Activated T-cell treated with anti-CD3 and anti-CD28 coated beads for 48 hours (primary cell): ENCODE measurements around the gene UQCC3.
A peak's percentile ranks its signal among the peaks of the same experiment; 100 is the strongest.
"Not testable (repeated sequence)": the region's sequence is repeated elsewhere in the genome, so short reads cannot be mapped to it uniquely, and the experiment has no call there.

Experiments
- DNase-seq: peaks from one replicate; pipeline ENCODE4 v3.0.0-alpha.2; 2020; ENCODE audit warnings: low read depth

UQCC3 gene

GRCh38 chr11:62665599-62666258 is 5.7 kb upstream of the UQCC3 start:
- DNase-seq: peak; percentile 56

DNA sequence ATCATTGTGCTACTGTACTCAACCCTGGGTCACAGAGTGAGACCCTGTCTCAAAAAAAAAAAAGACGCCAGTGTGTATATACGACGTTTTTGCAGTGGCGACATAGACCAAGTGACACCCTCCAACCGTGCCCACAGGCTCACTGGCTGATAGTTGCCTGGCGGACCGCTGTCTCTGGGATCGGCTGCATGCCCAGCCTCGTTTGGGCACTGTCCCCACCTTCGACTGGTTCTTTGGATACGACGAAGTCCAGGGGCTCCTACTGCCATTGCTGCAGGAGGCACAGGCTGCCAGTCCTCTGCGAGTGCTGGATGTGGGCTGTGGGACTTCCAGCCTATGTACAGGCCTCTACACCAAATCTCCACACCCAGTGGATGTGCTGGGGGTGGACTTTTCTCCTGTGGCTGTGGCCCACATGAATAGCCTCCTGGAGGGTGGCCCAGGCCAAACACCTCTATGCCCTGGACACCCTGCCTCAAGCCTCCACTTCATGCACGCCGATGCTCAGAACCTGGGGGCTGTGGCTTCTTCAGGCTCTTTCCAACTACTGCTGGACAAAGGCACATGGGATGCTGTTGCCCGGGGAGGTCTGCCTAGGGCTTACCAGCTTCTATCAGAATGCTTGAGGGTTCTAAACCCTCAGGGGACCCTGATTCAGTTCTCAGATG is 5.1 kb upstream of the UQCC3 start:
- no peak for DNase-seq

DNA sequence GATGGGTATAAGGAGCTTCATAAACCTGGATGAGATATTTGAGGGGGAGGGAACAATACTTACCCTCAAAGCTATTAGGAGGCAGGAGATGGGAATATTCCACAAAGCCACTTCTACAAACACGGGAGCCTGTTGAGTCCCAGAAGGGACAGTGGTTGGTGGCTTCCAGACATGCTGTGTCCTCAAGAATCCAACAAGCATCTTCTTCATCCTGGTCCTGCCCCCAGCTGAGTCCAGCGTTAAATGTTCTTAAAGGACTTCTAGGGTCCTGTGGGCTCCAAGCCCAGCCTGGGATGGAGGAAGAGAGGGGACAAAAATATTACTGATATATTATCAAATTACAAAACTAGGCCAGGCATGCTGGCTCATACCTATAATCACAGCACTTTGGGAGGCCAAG is 4.0 kb upstream of the UQCC3 start:
- DNase-seq: no peak

DNA sequence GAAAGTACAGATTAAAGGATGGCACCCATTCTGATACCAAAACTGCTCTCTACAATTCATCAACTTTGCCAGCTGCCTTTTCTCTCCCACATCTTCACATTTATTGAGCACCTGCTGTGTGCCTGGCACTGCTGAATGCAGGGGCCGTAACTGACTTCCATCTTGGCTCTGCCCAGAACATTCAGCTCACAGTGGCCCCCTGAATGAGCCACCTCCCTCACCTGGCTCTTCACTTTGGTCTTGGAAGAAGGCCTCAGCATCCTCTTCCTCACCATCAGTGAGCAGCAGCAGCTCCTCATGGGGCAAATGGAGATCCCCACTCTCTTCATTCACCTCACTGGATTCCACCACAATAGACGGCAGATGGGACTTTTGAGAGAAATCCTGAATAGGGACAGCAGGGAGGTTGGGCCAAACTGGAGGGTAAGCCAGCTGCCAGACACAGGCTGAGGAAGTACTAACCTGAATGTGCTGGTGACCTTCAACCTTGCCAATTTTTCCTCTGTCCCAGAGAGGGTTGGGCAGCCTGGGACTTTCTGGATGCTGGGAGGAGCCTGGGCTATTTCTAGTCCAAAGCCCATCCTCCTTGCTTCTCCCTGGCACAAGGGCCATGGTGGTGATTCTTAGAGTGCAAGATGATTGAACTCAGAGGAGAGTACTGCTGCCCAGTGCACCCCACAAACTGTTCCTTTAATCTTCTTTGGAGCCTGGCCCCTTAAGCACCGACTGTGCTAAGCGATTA is 1.9 kb upstream of the UQCC3 start:
- DNase-seq: no peak

- DNase-seq: no peak
Observed at GRCh38 chr11:62671236-62671607, 251 bp upstream of the UQCC3 start.

DNA sequence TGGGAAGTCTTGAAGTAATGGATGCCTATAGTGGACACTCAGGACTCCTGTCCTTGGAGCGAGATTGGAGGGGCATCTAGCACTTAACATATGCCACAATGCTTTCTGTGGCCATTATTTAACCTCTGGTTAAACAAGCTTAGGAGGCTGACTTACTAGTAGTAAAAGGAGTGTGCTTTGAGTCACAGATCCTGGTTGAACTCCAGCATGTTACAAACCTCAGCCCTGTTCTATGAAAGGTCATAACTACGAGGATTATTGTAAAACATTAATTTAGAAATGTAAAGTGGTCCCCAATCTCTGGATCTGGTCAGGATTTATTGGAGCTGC is 1.7 kb downstream of the UQCC3 start:
- DNase-seq: no peak

DNA sequence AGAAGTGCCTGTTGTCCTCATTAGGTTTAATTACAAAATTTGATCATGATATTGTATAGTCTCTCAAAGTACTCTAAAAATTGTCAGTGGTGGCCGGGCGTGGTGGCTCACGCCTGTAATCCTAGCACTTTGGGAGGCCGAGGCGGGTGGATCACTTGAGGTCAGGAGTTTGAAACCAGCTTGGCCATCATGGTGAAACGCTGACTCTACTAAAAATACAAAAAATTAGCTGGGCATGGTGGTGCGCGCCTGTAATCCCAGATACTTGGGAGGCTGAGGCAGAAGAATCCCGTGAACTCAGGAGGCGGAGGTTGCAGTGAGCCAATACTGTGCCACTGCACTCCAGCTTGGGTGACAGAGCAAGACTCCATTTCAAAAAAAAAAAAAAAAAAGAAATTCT is 3.9 kb downstream of the UQCC3 start:
- DNase-seq: not testable (repeated sequence)

GRCh38 chr11:62676698-62677097 is 5.2 kb downstream of the UQCC3 start:
- DNase-seq: no peak

- DNase-seq: no peak
Observed at GRCh38 chr11:62677156-62677555, 5.7 kb downstream of the UQCC3 start.

GRCh38 chr11:62677714-62678113 is 6.2 kb downstream of the UQCC3 start:
- no peak for DNase-seq

GRCh38 chr11:62678433-62678769 is 6.9 kb downstream of the UQCC3 start:
- DNase-seq: no peak

- DNase-seq: peak; percentile 84
Observed at GRCh38 chr11:62678770-62679696, 7.6 kb downstream of the UQCC3 start, which contains the start of gene UBXN1. Gene UBXN1 (minus strand): TSS chr11:62679073. CDS start chr11:62678923, 150 bp downstream.

- DNase-seq: peak; percentile 25
Observed at GRCh38 chr11:62680825-62681240, 9.4 kb downstream of the UQCC3 start.

GRCh38 chr11:62682518-62682917 is 11.0 kb downstream of the UQCC3 start:
- DNase-seq: no peak

GRCh38 chr11:62687508-62688396 is 16.3 kb downstream of the UQCC3 start:
- no peak for DNase-seq

DNA sequence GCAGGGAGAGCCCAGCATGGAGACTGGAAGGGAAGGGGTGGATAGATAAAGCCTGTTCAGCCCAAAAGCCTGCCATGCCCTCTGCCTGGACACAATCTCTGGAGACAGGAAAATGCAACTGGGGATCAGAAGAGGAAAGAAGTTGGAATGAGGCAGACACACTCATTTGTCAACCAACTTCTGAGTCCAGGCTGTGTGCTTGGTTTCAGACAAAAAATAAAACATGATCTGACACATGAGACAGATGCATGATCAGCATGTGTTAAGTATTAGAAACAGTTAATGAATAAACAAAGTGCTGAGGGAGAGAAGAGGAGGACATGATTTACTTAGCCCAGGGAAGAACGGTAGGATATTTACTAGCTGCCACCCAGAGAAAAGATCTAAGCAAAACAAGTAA is 17.0 kb downstream of the UQCC3 start:
- DNase-seq: no peak

GRCh38 chr11:62689421-62690183 is 18.1 kb downstream of the UQCC3 start, which contains the start of gene LRRN4CL:
Gene LRRN4CL (minus strand): TSS chr11:62689530. CDS start chr11:62688508, 1,022 bp downstream.
- DNase-seq: no peak

DNA sequence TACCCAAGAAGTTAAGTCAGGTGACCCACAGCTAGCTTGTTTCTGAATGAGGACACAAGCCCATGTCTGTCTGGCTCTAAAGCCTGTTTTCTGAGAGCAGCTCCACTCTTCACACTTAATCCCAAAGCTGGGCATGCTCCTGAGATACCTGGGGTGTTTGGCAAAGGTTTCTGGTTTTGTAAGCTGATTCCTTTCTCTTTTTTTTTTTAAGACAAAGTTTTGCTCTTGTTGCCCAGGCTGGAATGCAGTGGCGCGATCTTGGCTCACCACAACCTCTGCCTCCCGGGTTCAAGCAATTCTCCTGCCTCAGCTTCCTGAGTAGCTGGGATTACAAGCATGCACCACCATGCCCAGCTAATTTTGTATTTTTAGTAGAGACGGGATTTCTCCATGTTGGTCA is 22.2 kb downstream of the UQCC3 start:
- DNase-seq: not testable (repeated sequence)

DNA sequence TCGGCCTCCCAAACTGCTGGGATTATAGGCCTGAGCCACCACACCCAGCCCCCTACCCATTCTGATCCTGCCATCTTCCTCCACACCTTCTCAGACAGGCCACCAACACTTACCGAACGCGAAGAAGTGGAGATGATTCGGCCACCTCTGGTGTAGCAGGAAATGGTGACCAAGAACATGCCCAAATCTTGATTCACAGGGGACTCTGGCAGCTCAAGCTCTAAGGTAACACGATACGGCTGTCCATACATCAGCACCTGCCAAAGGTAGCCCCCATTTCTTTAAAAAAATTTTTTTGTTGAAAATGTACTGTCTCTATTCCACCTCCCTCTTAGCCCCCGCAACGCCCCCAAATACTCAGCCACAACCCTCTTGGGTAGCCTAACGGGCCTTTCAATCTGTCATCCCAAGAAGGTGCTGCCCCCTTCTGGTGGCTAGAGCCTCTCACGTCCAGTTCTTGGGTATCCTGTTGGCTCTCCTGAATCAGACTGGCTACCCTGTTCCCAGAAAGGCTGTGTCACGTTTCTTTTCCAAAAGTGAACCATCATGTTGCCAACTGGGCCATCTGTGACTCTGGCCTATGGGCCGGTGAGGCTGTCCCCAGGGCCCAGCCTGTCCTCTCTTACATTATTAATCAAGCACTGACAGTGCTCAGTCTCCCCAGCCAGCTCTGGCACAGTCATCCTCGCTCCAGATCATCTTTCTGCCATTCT is 23.1 kb downstream of the UQCC3 start:
- DNase-seq: peak; percentile 64

DNA sequence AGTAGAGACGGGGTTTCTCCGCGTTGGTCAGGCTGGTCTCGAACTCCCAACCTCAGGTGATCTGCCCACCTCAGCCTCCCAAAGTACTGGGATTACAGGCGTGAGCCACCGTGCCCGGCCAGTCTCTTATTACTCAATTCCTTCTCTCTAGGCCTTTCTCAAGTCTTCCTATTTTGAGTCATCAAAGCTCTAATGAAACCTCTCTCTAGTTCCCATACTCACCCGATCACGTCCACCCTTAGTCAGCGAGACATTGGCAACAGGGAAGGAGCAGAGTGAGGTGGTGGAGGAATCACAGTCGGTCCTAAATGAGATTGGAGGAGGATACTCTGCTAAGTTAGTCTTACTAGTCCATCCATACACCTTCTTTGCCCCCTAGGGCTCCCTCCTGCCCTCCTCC is 30.8 kb downstream of the UQCC3 start:
- DNase-seq: no peak
